HepG2 (cell line): Measurements from ENCODE around the gene REC114. TPM values are rescaled to one million over a fixed set of nuclear protein-coding genes. Genes with fewer than 3 reads are reported as not detected.

Experiments
- ATAC-seq: fragments of 200-7000 bp; cut with Tn5 transposase; 3 replicates; pipeline ENCODE4 v1.9.1; 2020; ENCODE audit warnings: mild to moderate bottlenecking, moderate library complexity
- BruUV-seq: library from RNA; stranded (reverse); fragments of 400-500 nt; replicated peaks from 2 replicates; lab custom pipeline; 2021; lab: Mats Ljungman, UMichigan
- CTCF ChIA-PET: fragments of 300-600 bp; formaldehyde crosslinking; extraction: SDS; loops from one replicate; lab custom pipeline; 2021; ENCODE audit warnings: low total read pairs, inconsistent platforms, low intra/inter-chr PET ratio; lab: Yijun Ruan, JAX
- POLR2A ChIA-PET: fragments of 350-600 bp; sonication (Branson Sonifier 250); formaldehyde crosslinking; loops from one replicate; lab custom pipeline; 2020; ENCODE audit warnings: antibody characterized with exemption, inconsistent platforms; lab: Yijun Ruan, JAX
- DNase-seq: peaks from one replicate; pipeline ENCODE4 v3.0.0-alpha.2; 2015; ENCODE audit warnings: low spot score
- FAIRE-seq: peaks from 3 replicates; lab custom pipeline; 2011; peaks lifted over from hg19 to GRCh38; lab: Jason Lieb, UNC
- H2AFZ ChIP-seq: one replicate; pipeline ENCODE4 v1.6.1; 2011; ENCODE audit warnings: low read length, inconsistent platforms
- H3K27ac ChIP-seq: fragments of 300-600 bp; 3 replicates; pipeline ENCODE4 v1.8.0; 2011; ENCODE audit warnings: mixed run types, mild to moderate bottlenecking, mixed read lengths, low read length, inconsistent platforms; ENCODE audit not compliant: insufficient read depth; ENCODE audit errors: extremely low read length
- H3K27me3 ChIP-seq, 2 experiments: fragments of 200-600 bp in 1 of 2; 2 replicates in 1 of 2; 3 replicates in 1 of 2; pipeline versions ENCODE4 v1.6.0 to v1.8.0; 2011; ENCODE audit warnings: low read length in 2 of 2, mild to moderate bottlenecking in 2 of 2, moderate library complexity in 2 of 2, inconsistent platforms in 1 of 2; ENCODE audit not compliant: insufficient read depth in 2 of 2, control insufficient read depth in 1 of 2
- H3K36me3 ChIP-seq, 2 experiments: fragments of 200-600 bp in 1 of 2; replicated peaks in 1 of 2; 2 replicates in 1 of 2; 3 replicates in 1 of 2; pipeline versions ENCODE4 v1.5.1 to v1.8.0; 2011; ENCODE audit warnings: low read length in 2 of 2, inconsistent platforms in 1 of 2; ENCODE audit not compliant: insufficient read depth in 2 of 2, control insufficient read depth in 1 of 2
- H3K4me1 ChIP-seq: 2 replicates; pipeline ENCODE4 v1.5.1; 2012; ENCODE audit warnings: low read length, inconsistent platforms; ENCODE audit not compliant: insufficient read depth
- H3K4me2 ChIP-seq: 2 replicates; pipeline ENCODE4 v1.6.0; 2011; ENCODE audit warnings: low read depth, low read length, inconsistent platforms
- H3K4me3 ChIP-seq, 3 experiments: fragments of 200-600 bp in 1 of 3; sonication (generic), shearing (Covaris generic) in 1 of 3; replicated peaks in 1 of 3; 2 replicates each; pipeline ENCODE4 v1.5.1; 2011 to 2016; ENCODE audit warnings: low read length in 3 of 3, inconsistent platforms in 2 of 3, low read depth in 2 of 3, mild to moderate bottlenecking in 2 of 3, control low read depth in 1 of 3, mixed read lengths in 1 of 3; ENCODE audit not compliant: insufficient read depth in 1 of 3
- H3K79me2 ChIP-seq: one replicate; pipeline ENCODE4 v1.6.1; 2011; ENCODE audit warnings: low read length, inconsistent platforms; ENCODE audit not compliant: insufficient read depth
- H3K9ac ChIP-seq: 2 replicates; pipeline ENCODE4 v1.6.0; 2011; ENCODE audit warnings: mild to moderate bottlenecking, low read depth, low read length, inconsistent platforms; ENCODE audit not compliant: insufficient read depth
- H3K9me3 ChIP-seq: 2 replicates; pipeline ENCODE4 v1.5.1; 2012; ENCODE audit warnings: mild to moderate bottlenecking, low read length
- H4K20me1 ChIP-seq: 2 replicates; pipeline ENCODE4 v1.6.0; 2011; ENCODE audit warnings: inconsistent platforms, mild to moderate bottlenecking, low read length, moderate library complexity; ENCODE audit not compliant: insufficient read depth
- CEBPB ChIP-seq: IDR thresholded peaks from 2 replicates; pipeline ENCODE4 v1.6.1; 2011; ENCODE audit warnings: low read depth, low read length, improper control_type of control experiment, borderline replicate concordance
- FIP1L1 ChIP-seq: fragments of 200-400 bp; formaldehyde crosslinking; IDR thresholded peaks from 2 replicates; pipeline ENCODE4 v1.6.1; 2018; ENCODE audit warnings: low read depth, mild to moderate bottlenecking, low read length, moderate library complexity, borderline replicate concordance; ENCODE audit not compliant: insufficient read depth
- GABPB1 ChIP-seq: IDR thresholded peaks from 2 replicates; pipeline ENCODE4 v1.6.1; 2016; ENCODE audit warnings: mild to moderate bottlenecking, missing genetic modification reagents, moderate library complexity, missing compliant biosample characterization
- HMG20B ChIP-seq: conservative IDR thresholded peaks from 2 replicates; pipeline ENCODE4 v1.6.1; 2016; ENCODE audit warnings: missing genetic modification reagents, missing compliant biosample characterization
- HOXA9 ChIP-seq: sonication (generic); formaldehyde crosslinking; IDR thresholded peaks from 2 replicates; pipeline ENCODE4 v1.8.1; 2022; ENCODE audit warnings: missing genetic modification reagents, mild to moderate bottlenecking, moderate library complexity, borderline replicate concordance
- PHF5A ChIP-seq: IDR thresholded peaks from one replicate; pipeline ENCODE4 v1.6.1; 2018; ENCODE audit warnings: low read depth, missing genetic modification reagents; ENCODE audit not compliant: unreplicated experiment
- SNAI1 ChIP-seq: sonication (generic); formaldehyde crosslinking; IDR thresholded peaks from 2 replicates; pipeline ENCODE4 v1.5.0; 2020; ENCODE audit warnings: mild to moderate bottlenecking, missing genetic modification reagents, borderline replicate concordance
- THYN1 ChIP-seq: sonication (generic); formaldehyde crosslinking; IDR thresholded peaks from 2 replicates; pipeline ENCODE4 v1.8.1; 2023; ENCODE audit warnings: low read depth, mild to moderate bottlenecking, moderate library complexity, missing genetic modification reagents, borderline replicate concordance
- ZMAT3 ChIP-seq: sonication (generic); formaldehyde crosslinking; conservative IDR thresholded peaks from 2 replicates; pipeline ENCODE4 v1.7.0; 2021; ENCODE audit warnings: missing genetic modification reagents
- ZNF142 ChIP-seq: sonication (generic); formaldehyde crosslinking; IDR thresholded peaks from 2 replicates; pipeline ENCODE4 v1.4.0; 2020; ENCODE audit warnings: missing genetic modification reagents
- ZNF513 ChIP-seq: sonication (generic); formaldehyde crosslinking; conservative IDR thresholded peaks from 2 replicates; pipeline ENCODE4 v1.5.0; 2020; ENCODE audit warnings: missing genetic modification reagents
- ZNF670 ChIP-seq: sonication (generic); formaldehyde crosslinking; IDR thresholded peaks from 2 replicates; pipeline ENCODE4 v1.8.0; 2022; ENCODE audit warnings: mild to moderate bottlenecking, missing genetic modification reagents, borderline replicate concordance
- ZNF724P ChIP-seq: sonication (generic); formaldehyde crosslinking; IDR thresholded peaks from 2 replicates; pipeline ENCODE4 v1.8.0; 2022; ENCODE audit warnings: missing genetic modification reagents, borderline replicate concordance
- ZSCAN31 ChIP-seq: sonication (generic); formaldehyde crosslinking; IDR thresholded peaks from 2 replicates; pipeline ENCODE4 v1.5.0; 2020; ENCODE audit warnings: low read depth, mild to moderate bottlenecking, missing genetic modification reagents
- WGBS: methylation state at CpG from one replicate; pipeline ENCODE4 v1.1.6; 2017; ENCODE audit warnings: low lambda C conversion rate; 5-methylcytosine and 5-hydroxymethylcytosine counted together
- in situ Hi-C: cut with HindIII; loops from 2 replicates; pipeline ENCODE4 v1.10.0; 2017; ENCODE audit warnings: low pct_unique_long_range_greater_than_20kb; ENCODE audit not compliant: extremely low pct_ligation_motif_present
- intact Hi-C: fragments of 100-400 bp; cut with micrococcal nuclease; formaldehyde crosslinking; loops from one replicate; pipeline ENCODE4 v1.10.0; 2022; ENCODE audit not compliant: unreplicated experiment
- polyA plus RNA-seq, 8 experiments: library from polyadenylated mRNA; depleted of rRNA in 3 of 8; stranded (reverse) in 7 of 8; unstranded in 1 of 8; fragments of >200 nt; fragmentation: Illumina TruSeq in 4 of 8; extraction: Trizol in 4 of 8; gene quantifications; 2 replicates each; pipeline versions ENCODE4 v1.2.1 to v1.2.3, GENCODE V29; 2011 to 2016; ENCODE audit warnings: low read depth in 4 of 8, missing spikeins in 1 of 8, mixed read lengths in 1 of 8; ENCODE audit not compliant: insufficient read depth in 1 of 8
- total RNA-seq, 5 experiments: library from RNA; depleted of rRNA; stranded (reverse); fragments of >200 nt; fragmentation: Illumina TruSeq; extraction: Trizol; gene quantifications; 2 replicates each; pipeline ENCODE4 v1.2.3, GENCODE V29; 2016; ENCODE audit warnings: low read depth in 1 of 5

The REC114 gene
- total and polyA plus RNA-seq, 2 of the 13 experiments (the other 11 are each of a cell fraction or from before 2014, with no cell fraction given): not detected

- Histone ChIP-seq H2AFZ (no peak overlapping the region), H3K36me3 (no peaks in the 10 kb centered on the region), H3K79me2 (no peaks in the 10 kb centered on the region), H3K4me2 (no peak overlapping the region), H3K27me3 (no peaks in the 10 kb centered on the region), H3K4me3 (no peak overlapping the region), H3K9ac (no peak overlapping the region), H4K20me1 (no peaks in the 10 kb centered on the region), H3K4me1 (no peaks in the 10 kb centered on the region), H3K9me3 (no peaks in the 10 kb centered on the region), H3K27ac (no peak overlapping the region)
- 0% methylated on average over 5 of the region's 5 CpGs for WGBS
- BruUV-seq: no TSS peak
- intact Hi-C loops: no loop called here
- FAIRE-seq: no peak
- POLR2A ChIA-PET: no interaction called here
- no peak for ATAC-seq
- CTCF ChIA-PET: no interaction called here
- no peak for DNase-seq
- in situ Hi-C loops: no loop called here
- TF ChIP-seq HOXA9 (CRISPR knock-in tag) (no peak), ZSCAN31 (CRISPR knock-in tag) (no peak), CEBPB (no peak), FIP1L1 (no peak), ZMAT3 (no peak), GABPB1 (CRISPR knock-in tag) (no peak), ZNF513 (CRISPR knock-in tag) (no peak), THYN1 (CRISPR knock-in tag) (no peak), SNAI1 (CRISPR knock-in tag) (no peak), HMG20B (CRISPR knock-in tag) (no peak), PHF5A (CRISPR knock-in tag) (no peak), ZNF142 (CRISPR knock-in tag) (no peak), ZNF724P (no peak), ZNF670 (CRISPR knock-in tag) (no peak)
These were observed 14.4 kb downstream of the REC114 start for GRCh38 chr15:73457334-73457733.
